ENCODE measurements around the gene PTPRN2. TPM values are rescaled to one million over a fixed set of nuclear protein-coding genes. Genes with fewer than 3 reads are reported as not detected.

The PTPRN2 gene
- total RNA-seq, 3 donors from 2014 or later, result 0.43 to 0.66 (median 0.63) TPM

GRCh38 chr7:157831143-157831905 is 756.3 kb downstream of the PTPRN2 start:
- DNase-seq (no peak), ATAC-seq (no peak)
- Mint-ChIP-seq H3K36me3 (ENCODE audit: insufficient read depth) (no peaks in the 10 kb centered on the region), H3K9me3 (no peaks in the 10 kb centered on the region), H3K27me3 (ENCODE audit: low read depth) (no peaks in the 10 kb centered on the region), H3K4me3 (no peak overlapping the region), H3K4me1 (ENCODE audit: low read depth) (peaks cover 18% of the 10 kb centered on the region)

GRCh38 chr7:157830331-157830730 is 757.3 kb downstream of the PTPRN2 start:
- no peak for ATAC-seq
- H3K4me3 Mint-ChIP-seq, result no peak overlapping the region
- peaks cover 25% of the 10 kb centered on the region for H3K4me1 Mint-ChIP-seq (ENCODE audit: low read depth)

GRCh38 chr7:157829491-157829890 is 758.1 kb downstream of the PTPRN2 start:
- ATAC-seq, result no peak
- Mint-ChIP-seq H3K4me1 (ENCODE audit: low read depth) (peaks cover 29% of the 10 kb centered on the region), H3K27me3 (ENCODE audit: low read depth) (no peaks in the 10 kb centered on the region), H3K36me3 (ENCODE audit: insufficient read depth) (no peaks in the 10 kb centered on the region), H3K4me3 (no peak overlapping the region), H3K9me3 (no peaks in the 10 kb centered on the region)
- no peak for DNase-seq

More at GRCh38 chr7:157830331-157830730, 757.3 kb downstream of the PTPRN2 start:
- no peaks in the 10 kb centered on the region for H3K36me3 Mint-ChIP-seq (ENCODE audit: insufficient read depth)
- DNase-seq, result no peak
- H3K9me3 Mint-ChIP-seq, result no peaks in the 10 kb centered on the region
- H3K27me3 Mint-ChIP-seq (ENCODE audit: low read depth), result no peaks in the 10 kb centered on the region

- ATAC-seq (no peak), DNase-seq (no peak)
- H3K4me3 Mint-ChIP-seq, result no peak overlapping the region
- no peaks in the 10 kb centered on the region for H3K27me3 Mint-ChIP-seq (ENCODE audit: low read depth)
- H3K9me3 Mint-ChIP-seq, result no peaks in the 10 kb centered on the region
- no peaks in the 10 kb centered on the region for H3K36me3 Mint-ChIP-seq (ENCODE audit: insufficient read depth)
- H3K4me1 Mint-ChIP-seq (ENCODE audit: low read depth), result peaks cover 29% of the 10 kb centered on the region
Observed at GRCh38 chr7:157828881-157829280, 758.7 kb downstream of the PTPRN2 start.

- no peaks in the 10 kb centered on the region for H3K27me3 Mint-ChIP-seq (ENCODE audit: low read depth)
- H3K36me3 Mint-ChIP-seq (ENCODE audit: insufficient read depth), result no peaks in the 10 kb centered on the region
- no peaks in the 10 kb centered on the region for H3K9me3 Mint-ChIP-seq
- ATAC-seq, result no peak
- H3K4me3 Mint-ChIP-seq, result no peak overlapping the region
- peaks cover 29% of the 10 kb centered on the region for H3K4me1 Mint-ChIP-seq (ENCODE audit: low read depth)
- no peak for DNase-seq
Observed at GRCh38 chr7:157828190-157828589, 759.4 kb downstream of the PTPRN2 start.

GRCh38 chr7:157827863-157828160 is 759.8 kb downstream of the PTPRN2 start:
- Mint-ChIP-seq H3K4me1 (ENCODE audit: low read depth) (peaks cover 29% of the 10 kb centered on the region), H3K27me3 (ENCODE audit: low read depth) (no peaks in the 10 kb centered on the region), H3K4me3 (no peak overlapping the region), H3K36me3 (ENCODE audit: insufficient read depth) (no peaks in the 10 kb centered on the region), H3K9me3 (no peaks in the 10 kb centered on the region)
- DNase-seq (no peak), ATAC-seq (no peak)

GRCh38 chr7:157827045-157827862 is 760.4 kb downstream of the PTPRN2 start:
- peak overlapping the region; percentile 29 for H3K4me3 Mint-ChIP-seq
- DNase-seq, result no peak
- H3K27me3 Mint-ChIP-seq (ENCODE audit: low read depth), result no peaks in the 10 kb centered on the region
- H3K9me3 Mint-ChIP-seq, result no peaks in the 10 kb centered on the region
- H3K4me1 Mint-ChIP-seq (ENCODE audit: low read depth), result peaks cover 29% of the 10 kb centered on the region
- H3K36me3 Mint-ChIP-seq (ENCODE audit: insufficient read depth), result no peaks in the 10 kb centered on the region
- ATAC-seq, result peak; percentile 47 to 65

GRCh38 chr7:157826566-157826965 is 761.1 kb downstream of the PTPRN2 start:
- Mint-ChIP-seq H3K36me3 (ENCODE audit: insufficient read depth) (no peaks in the 10 kb centered on the region), H3K9me3 (no peaks in the 10 kb centered on the region), H3K4me1 (ENCODE audit: low read depth) (peaks cover 29% of the 10 kb centered on the region), H3K27me3 (ENCODE audit: low read depth) (no peaks in the 10 kb centered on the region), H3K4me3 (no peak overlapping the region)
- no peak for DNase-seq
- ATAC-seq, result no peak

GRCh38 chr7:157825325-157825724 is 762.3 kb downstream of the PTPRN2 start:
- ATAC-seq (peak; percentile 77 to 80), DNase-seq (no peak)
- Mint-ChIP-seq H3K36me3 (ENCODE audit: insufficient read depth) (no peaks in the 10 kb centered on the region), H3K4me1 (ENCODE audit: low read depth) (peaks cover 29% of the 10 kb centered on the region), H3K27me3 (ENCODE audit: low read depth) (no peaks in the 10 kb centered on the region), H3K4me3 (peak overlapping the region; percentile 33), H3K9me3 (no peaks in the 10 kb centered on the region)

GRCh38 chr7:157824819-157825121 is 762.9 kb downstream of the PTPRN2 start:
- H3K36me3 Mint-ChIP-seq (ENCODE audit: insufficient read depth), result no peaks in the 10 kb centered on the region
- no peak overlapping the region for H3K4me3 Mint-ChIP-seq
- no peaks in the 10 kb centered on the region for H3K27me3 Mint-ChIP-seq (ENCODE audit: low read depth)
- ATAC-seq (no peak), DNase-seq (no peak)
- H3K4me1 Mint-ChIP-seq (ENCODE audit: low read depth), result peaks cover 29% of the 10 kb centered on the region
- no peaks in the 10 kb centered on the region for H3K9me3 Mint-ChIP-seq

GRCh38 chr7:157824011-157824818 is 763.4 kb downstream of the PTPRN2 start:
- Mint-ChIP-seq H3K4me1 (ENCODE audit: low read depth) (peaks cover 29% of the 10 kb centered on the region), H3K4me3 (no peak overlapping the region), H3K36me3 (ENCODE audit: insufficient read depth) (no peaks in the 10 kb centered on the region), H3K27me3 (ENCODE audit: low read depth) (no peaks in the 10 kb centered on the region), H3K9me3 (no peaks in the 10 kb centered on the region)
- ATAC-seq (no peak), DNase-seq (no peak)

GRCh38 chr7:157822688-157823031 is 765.0 kb downstream of the PTPRN2 start:
- ATAC-seq, result no peak

GRCh38 chr7:157821959-157822687 is 765.5 kb downstream of the PTPRN2 start:
- Mint-ChIP-seq H3K36me3 (ENCODE audit: insufficient read depth) (no peaks in the 10 kb centered on the region), H3K4me1 (ENCODE audit: low read depth) (peaks cover 23% of the 10 kb centered on the region), H3K4me3 (no peak overlapping the region), H3K27me3 (ENCODE audit: low read depth) (no peaks in the 10 kb centered on the region), H3K9me3 (no peaks in the 10 kb centered on the region)
- no peak for ATAC-seq
- DNase-seq, result no peak

More at GRCh38 chr7:157822688-157823031, 765.0 kb downstream of the PTPRN2 start:
- Mint-ChIP-seq H3K4me3 (no peak overlapping the region), H3K36me3 (ENCODE audit: insufficient read depth) (no peaks in the 10 kb centered on the region), H3K27me3 (ENCODE audit: low read depth) (no peaks in the 10 kb centered on the region), H3K9me3 (no peaks in the 10 kb centered on the region), H3K4me1 (ENCODE audit: low read depth) (peaks cover 27% of the 10 kb centered on the region)
- DNase-seq, result no peak

GRCh38 chr7:157820796-157821195 is 766.8 kb downstream of the PTPRN2 start:
- Mint-ChIP-seq H3K9me3 (no peaks in the 10 kb centered on the region), H3K4me3 (no peak overlapping the region), H3K36me3 (ENCODE audit: insufficient read depth) (no peaks in the 10 kb centered on the region), H3K4me1 (ENCODE audit: low read depth) (peaks cover 15% of the 10 kb centered on the region), H3K27me3 (ENCODE audit: low read depth) (no peaks in the 10 kb centered on the region)
- DNase-seq (no peak), ATAC-seq (no peak)

All from activated T-cell treated with anti-CD3 and anti-CD28 coated beads, Interleukin-2, amount 50 U/mL, for 4 hours (primary cell).